H1 (cell line): Measurements from ENCODE around the gene RBCK1. TPM values are rescaled to one million over a fixed set of nuclear protein-coding genes. Genes with fewer than 3 reads are reported as not detected.

Experiments
- MAFK ChIP-seq: IDR thresholded peaks from 2 replicates; pipeline ENCODE4 v1.6.1; 2012; ENCODE audit warnings: low read depth, mild to moderate bottlenecking, improper control_type of control experiment, low read length
- SP4 ChIP-seq: IDR thresholded peaks from 2 replicates; pipeline ENCODE4 v1.6.1; 2012; ENCODE audit warnings: low read length, inconsistent platforms
- polyA plus RNA-seq, 7 experiments: library from polyadenylated mRNA; depleted of rRNA in 3 of 7; stranded (reverse) in 5 of 7; unstranded in 2 of 7; fragments of >200 nt in 5 of 7; fragments of 200-250 nt in 2 of 7; gene quantifications; 1 replicate in 5 of 7; 2 replicates in 1 of 7; 4 replicates in 1 of 7; pipeline versions ENCODE4 v1.2.1 to v1.2.3, GENCODE V29; 2011 to 2013; ENCODE audit warnings: missing spikeins in 2 of 7, mixed read lengths in 2 of 7
- total RNA-seq: library from RNA; stranded (reverse); fragmentation: NEBNext Ultra II Directional; extraction: Animal tissue kit (Norgen Biotek cat#: 25700); gene quantifications from 2 replicates; pipeline ENCODE4 v1.2.1, GENCODE V29; 2021

The RBCK1 gene
- total and polyA plus RNA-seq, 2 of the 8 experiments (the other 6 are each of a cell fraction or from before 2014, with no cell fraction given): 43.1 to 54.7 TPM

- TF ChIP-seq MAFK (peak; percentile 90), SP4 (no peak)
Observed at GRCh38 chr20:364905-365794, 42.9 kb upstream of the RBCK1 start (continued).
